Tibial artery (tissue), 4 donors: ENCODE data around the gene CCR5AS.
"Not testable (repeated sequence)": the region's sequence is repeated elsewhere in the genome, so short reads cannot be mapped to it uniquely, and the experiment has no call there.

Experiments used
- DNase-seq, 2 donors: peaks; one replicate each; pipeline ENCODE4 v3.0.0-alpha.2; 2019
- H3K27ac ChIP-seq, 2 donors: fragments of 200-600 bp; sonication (generic) in 1 of 2; 1 replicate in 1 of 2; 2 replicates in 1 of 2; pipeline ENCODE4 v1.5.1; 2018 to 2019; ENCODE audit warnings: mild to moderate bottlenecking in 1 of 2
- H3K27me3 ChIP-seq, 2 donors: fragments of 200-600 bp; sonication (generic) in 1 of 2; one replicate each; pipeline versions ENCODE4 v1.5.1 to v1.6.0; 2016 to 2019
- H3K36me3 ChIP-seq, 3 donors: fragments of 200-600 bp; sonication (generic) in 2 of 3; one replicate each; pipeline ENCODE4 v1.5.1; 2016 to 2019; ENCODE audit warnings: mild to moderate bottlenecking in 2 of 3
- H3K4me1 ChIP-seq, 4 donors: fragments of 200-600 bp; sonication (generic) in 2 of 4; 1 replicate in 3 of 4; 2 replicates in 1 of 4; pipeline ENCODE4 v1.5.1; 2016 to 2019
- H3K4me3 ChIP-seq, 2 donors: fragments of 200-600 bp; sonication (generic) in 1 of 2; 1 replicate in 1 of 2; 2 replicates in 1 of 2; pipeline ENCODE4 v1.5.1; 2018 to 2019; ENCODE audit warnings: mild to moderate bottlenecking in 2 of 2
- H3K9me3 ChIP-seq, 3 donors: fragments of 200-600 bp; sonication (generic) in 1 of 3; one replicate each; pipeline ENCODE4 v1.5.1; 2016 to 2019
- intact Hi-C: fragments of 100-400 bp; cut with DNase I; formaldehyde crosslinking; loops from one replicate; pipeline ENCODE4 v1.15.0; 2023; ENCODE audit warnings: low total_unique reads
- TF ChIP-seq, protein P1 (sequence below), 2 experiments: fragments of 200-600 bp in 1 of 2; fragments of 450-650 bp in 1 of 2; IDR thresholded peaks; one replicate each; pipeline ENCODE4 v1.5.1; 2017 to 2019; ENCODE audit warnings: antibody characterized with exemption in 2 of 2, mild to moderate bottlenecking in 1 of 2, moderate library complexity in 1 of 2

CCR5AS gene

DNA sequence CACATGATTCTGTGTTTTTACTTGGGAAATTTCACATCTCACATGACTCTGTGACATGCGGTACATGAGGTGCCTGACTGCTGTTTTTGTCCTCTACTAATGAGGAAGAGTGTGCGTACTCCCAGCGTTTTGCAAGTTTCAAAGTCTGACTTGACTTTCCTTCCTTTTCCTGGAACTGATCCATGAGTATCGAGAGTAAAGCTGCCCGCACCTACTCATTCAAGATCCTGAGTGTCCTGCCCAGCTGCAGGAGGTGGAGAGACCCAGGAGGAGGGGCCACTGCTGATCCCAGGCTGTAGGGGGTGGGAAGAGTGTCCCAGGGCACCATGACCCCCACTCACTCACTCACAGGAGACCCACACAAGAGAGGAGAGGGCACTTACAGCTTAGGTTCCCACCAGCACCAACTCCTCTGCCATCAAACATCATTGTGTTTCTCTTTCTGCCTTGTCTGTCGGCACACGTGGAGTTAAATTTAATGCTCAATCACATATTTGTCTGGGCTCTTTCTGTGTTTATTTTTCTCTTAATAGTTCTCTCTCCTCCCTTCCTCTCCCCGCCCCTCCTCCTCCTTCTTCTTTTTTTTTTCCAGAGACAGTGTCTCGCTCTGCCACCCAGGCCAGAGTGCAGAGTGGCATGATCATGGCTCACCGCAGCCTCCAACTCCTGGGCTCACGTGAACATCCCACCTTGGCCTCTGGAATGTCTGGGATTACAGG, 1.4 kb downstream of the CCR5AS start:
- peak; percentile 59 to 69 for DNase-seq
- peak overlapping the region; percentile 38 to 63 for H3K27ac ChIP-seq
- peak overlapping the region in 1 of 2 donors; percentile 38 for H3K4me3 ChIP-seq
- peaks cover 0 to 2% of the 10 kb centered on the region in 2 donors for H3K27me3 ChIP-seq
- TF ChIP-seq, protein P1, sequence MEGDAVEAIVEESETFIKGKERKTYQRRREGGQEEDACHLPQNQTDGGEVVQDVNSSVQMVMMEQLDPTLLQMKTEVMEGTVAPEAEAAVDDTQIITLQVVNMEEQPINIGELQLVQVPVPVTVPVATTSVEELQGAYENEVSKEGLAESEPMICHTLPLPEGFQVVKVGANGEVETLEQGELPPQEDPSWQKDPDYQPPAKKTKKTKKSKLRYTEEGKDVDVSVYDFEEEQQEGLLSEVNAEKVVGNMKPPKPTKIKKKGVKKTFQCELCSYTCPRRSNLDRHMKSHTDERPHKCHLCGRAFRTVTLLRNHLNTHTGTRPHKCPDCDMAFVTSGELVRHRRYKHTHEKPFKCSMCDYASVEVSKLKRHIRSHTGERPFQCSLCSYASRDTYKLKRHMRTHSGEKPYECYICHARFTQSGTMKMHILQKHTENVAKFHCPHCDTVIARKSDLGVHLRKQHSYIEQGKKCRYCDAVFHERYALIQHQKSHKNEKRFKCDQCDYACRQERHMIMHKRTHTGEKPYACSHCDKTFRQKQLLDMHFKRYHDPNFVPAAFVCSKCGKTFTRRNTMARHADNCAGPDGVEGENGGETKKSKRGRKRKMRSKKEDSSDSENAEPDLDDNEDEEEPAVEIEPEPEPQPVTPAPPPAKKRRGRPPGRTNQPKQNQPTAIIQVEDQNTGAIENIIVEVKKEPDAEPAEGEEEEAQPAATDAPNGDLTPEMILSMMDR (IDR thresholded peaks at IDR 0.05), result no peak
- peaks cover 0 to 22% (median 8%) of the 10 kb centered on the region in 4 donors for H3K4me1 ChIP-seq
- no peaks in the 10 kb centered on the region for H3K36me3 ChIP-seq
- intact Hi-C loops, result no loop called here
- H3K9me3 ChIP-seq, result no peaks in the 10 kb centered on the region

DNA sequence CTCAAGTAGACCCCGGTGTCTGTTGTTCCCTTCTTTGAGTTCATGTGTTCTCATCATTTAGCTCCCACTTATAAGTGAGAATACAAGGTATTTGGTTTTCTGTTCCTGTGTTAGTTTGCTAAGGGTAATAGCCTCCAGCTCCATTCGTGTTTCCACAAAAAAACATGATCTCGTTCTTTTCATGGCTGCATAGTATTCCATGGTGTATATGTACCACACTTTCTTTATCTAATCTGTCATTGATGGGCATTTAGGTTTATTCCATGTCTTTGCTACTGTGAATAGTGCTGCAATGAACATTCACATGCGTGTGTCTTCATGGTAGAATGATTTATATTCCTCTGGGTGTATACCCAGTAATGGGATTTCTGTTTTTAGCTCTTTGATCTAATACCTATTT, 4.0 kb downstream of the CCR5AS start:
- DNase-seq, intact Hi-C loops, H3K36me3 ChIP-seq, H3K27me3 ChIP-seq, H3K4me3 ChIP-seq, H3K9me3 ChIP-seq, H3K27ac ChIP-seq: not testable (repeated sequence)
- H3K4me1 ChIP-seq, result peaks cover 0 to 20% (median 8%) of the 10 kb centered on the region in 4 donors

DNA sequence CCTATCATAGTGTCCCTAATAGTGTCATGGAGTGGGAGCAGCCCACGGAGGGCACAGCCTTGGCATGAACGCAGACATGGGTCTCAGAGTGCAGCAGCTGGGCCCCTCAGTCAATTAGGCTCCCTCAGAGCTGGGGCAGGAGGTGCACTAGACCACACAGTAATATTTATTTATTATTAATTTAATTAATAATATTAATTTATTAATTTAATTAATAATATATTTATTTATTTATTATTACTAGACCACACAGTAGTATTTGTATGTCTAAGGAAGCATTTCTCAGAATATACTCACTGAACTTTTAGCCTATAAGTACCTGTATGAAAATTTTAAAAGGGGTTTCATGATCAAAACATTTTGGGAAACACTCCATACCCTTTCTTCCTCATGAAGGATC, 5.3 kb downstream of the CCR5AS start:
- H3K4me1 ChIP-seq, result peaks cover 0 to 16% (median 8%) of the 10 kb centered on the region in 4 donors

DNA sequence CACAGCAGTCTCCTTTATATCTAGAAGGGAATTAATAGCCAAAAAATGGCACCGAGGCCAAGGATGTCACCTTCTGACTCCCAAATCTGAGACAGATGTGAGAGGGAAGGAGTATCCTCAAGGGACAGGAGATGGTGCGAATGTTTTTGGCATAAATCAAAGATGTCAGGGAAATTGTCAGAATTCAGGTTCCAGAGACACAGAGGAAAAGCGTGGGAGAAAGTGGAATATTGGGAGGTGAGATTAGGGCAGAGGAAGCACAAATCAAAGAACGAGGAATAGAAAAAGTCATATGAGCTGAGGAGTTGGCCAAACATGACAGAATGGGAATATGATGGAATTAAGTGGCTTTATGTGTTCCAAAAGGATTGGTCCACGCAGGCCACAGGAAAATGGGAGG, 6.0 kb downstream of the CCR5AS start:
- Histone ChIP-seq H3K36me3 (no peaks in the 10 kb centered on the region), H3K27ac (no peak overlapping the region), H3K9me3 (no peaks in the 10 kb centered on the region), H3K4me1 (peaks cover 0 to 14% (median 6%) of the 10 kb centered on the region in 4 donors), H3K27me3 (no peaks in the 10 kb centered on the region), H3K4me3 (no peak overlapping the region)
- intact Hi-C loops, result no loop called here
- TF ChIP-seq, protein P1 (IDR thresholded peaks at IDR 0.05), result no peak
- no peak for DNase-seq

More for the DNA sequence above, 5.3 kb downstream of the CCR5AS start:
- H3K36me3 ChIP-seq, result no peaks in the 10 kb centered on the region
- H3K4me3 ChIP-seq, result no peak overlapping the region
- H3K27me3 ChIP-seq, result no peaks in the 10 kb centered on the region
- no peaks in the 10 kb centered on the region for H3K9me3 ChIP-seq
- H3K27ac ChIP-seq, result no peak overlapping the region
- intact Hi-C loops, result no loop called here
- TF ChIP-seq, protein P1 (IDR thresholded peaks at IDR 0.05), result no peak
- no peak for DNase-seq

DNA sequence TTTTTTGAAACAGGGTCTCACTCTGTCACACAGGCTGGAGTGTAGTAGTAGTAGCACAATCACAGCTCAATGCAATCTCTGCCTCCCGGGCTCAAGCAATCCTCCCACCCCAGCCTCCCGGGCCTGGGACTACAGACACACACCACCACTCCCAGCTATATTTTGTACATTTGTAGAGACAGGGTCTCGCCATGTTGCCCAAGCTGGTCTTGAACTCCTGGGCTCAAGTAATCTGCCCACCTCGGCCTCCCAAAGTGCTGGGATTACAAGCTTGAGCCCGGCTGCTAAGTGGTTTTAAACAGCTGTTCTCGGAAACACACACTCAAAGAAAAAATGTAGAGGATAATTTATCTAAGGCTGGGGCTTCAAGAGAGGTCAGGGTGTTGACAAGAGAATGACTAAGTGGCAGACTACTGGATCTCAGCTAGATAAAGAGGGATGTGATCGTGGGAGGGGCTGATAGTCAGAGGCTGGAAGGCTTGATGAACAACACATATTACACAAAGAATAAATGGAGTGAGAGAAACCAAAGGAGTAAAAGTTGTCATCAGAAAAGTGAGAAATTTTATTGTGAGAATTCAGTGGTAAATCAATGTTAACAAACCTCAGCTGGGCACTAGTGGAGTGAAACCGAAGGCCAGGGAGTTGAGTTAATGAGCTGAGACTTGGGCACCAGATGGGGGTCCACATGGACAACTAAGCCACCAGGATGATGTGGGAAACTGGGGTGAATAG, 6.7 kb downstream of the CCR5AS start:
- H3K4me3 ChIP-seq, result no peak overlapping the region
- H3K27me3 ChIP-seq, result no peaks in the 10 kb centered on the region
- no peaks in the 10 kb centered on the region for H3K9me3 ChIP-seq
- peaks cover 0 to 7% (median 0%) of the 10 kb centered on the region in 4 donors for H3K4me1 ChIP-seq
- intact Hi-C loops, result no loop called here
- TF ChIP-seq, protein P1 (IDR thresholded peaks at IDR 0.05), result no peak
- H3K36me3 ChIP-seq, result no peaks in the 10 kb centered on the region
- H3K27ac ChIP-seq, result no peak overlapping the region
- no peak for DNase-seq

DNA sequence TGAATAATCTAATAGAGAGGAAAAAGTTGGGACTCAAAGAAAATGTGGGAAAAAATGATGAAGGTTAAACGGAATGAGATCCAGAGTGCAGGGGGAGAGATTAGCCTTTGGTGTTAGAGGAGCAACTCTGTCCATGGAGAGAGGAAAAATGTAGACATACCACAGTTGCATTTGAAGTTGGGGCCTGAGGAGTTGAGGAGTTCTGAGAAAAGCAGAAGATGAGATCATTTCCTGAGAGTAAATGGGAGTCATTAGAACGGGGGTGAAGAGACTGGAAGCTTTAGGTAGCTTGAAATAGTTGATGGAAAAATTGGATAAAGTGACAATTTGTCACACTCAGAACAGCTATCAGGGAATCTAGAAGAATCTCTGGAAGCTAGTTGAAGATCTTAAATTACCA, 7.3 kb downstream of the CCR5AS start:
- no peaks in the 10 kb centered on the region for H3K27me3 ChIP-seq
- intact Hi-C loops, result no loop called here
- TF ChIP-seq, protein P1 (IDR thresholded peaks at IDR 0.05), result no peak
- H3K4me3 ChIP-seq, result no peak overlapping the region
- no peak for DNase-seq
- H3K9me3 ChIP-seq, result no peaks in the 10 kb centered on the region
- peaks cover 0 to 1% (median 0%) of the 10 kb centered on the region in 4 donors for H3K4me1 ChIP-seq
- no peaks in the 10 kb centered on the region for H3K36me3 ChIP-seq
- H3K27ac ChIP-seq, result no peak overlapping the region
